Measurements from ENCODE around the gene KLHL21. TPM values are rescaled to one million over a fixed set of nuclear protein-coding genes. Genes with fewer than 3 reads are reported as not detected.

Gene KLHL21
- total and polyA plus RNA-seq, 2 experiments from 2014 or later: 17.7 to 39.3 TPM

DNA sequence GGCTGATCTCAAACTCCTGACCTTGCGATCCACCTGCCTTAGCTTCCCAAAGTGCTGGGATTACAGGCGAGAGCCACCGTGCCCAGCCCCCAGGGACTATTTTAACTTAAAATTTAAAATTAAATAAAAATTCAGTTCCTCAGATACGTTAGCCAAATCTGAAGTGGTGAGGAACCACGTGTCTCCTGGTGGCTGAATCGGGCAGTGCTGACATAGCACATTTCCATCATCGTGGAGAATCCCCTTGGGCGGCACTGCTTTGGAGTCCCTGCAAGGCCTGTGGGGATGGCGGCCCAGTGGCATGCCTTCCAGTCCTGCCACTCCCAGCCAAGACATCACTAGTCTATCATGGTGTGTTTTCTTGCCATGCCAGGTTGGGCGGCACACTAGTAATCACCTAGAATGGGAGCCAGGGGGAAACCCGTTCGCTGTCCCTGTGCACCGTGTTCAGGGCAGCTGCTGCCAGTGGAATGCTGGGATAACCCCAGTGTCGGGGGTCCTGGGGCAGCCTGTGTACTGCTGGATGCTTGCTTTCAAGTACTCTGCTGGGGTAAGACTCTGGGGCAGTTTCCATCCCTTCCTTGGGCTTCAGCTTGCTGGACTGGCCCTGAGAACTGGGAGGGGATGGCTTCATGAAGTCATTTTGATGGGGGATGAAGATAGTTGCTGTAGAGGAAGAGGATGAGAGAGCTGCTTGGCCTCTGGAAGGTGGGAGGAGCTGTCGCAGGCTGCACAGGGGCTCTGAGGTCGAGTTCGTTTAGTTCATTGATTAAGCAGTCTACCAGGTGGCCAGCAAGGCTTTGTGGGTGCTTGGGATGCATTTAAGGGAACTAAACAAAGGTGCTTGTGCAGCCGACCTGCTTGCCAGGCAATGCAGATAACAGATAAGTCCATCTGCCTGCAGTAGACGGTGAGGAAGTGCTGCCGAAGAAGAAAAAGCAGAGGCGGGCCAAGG, 18.3 kb downstream of the KLHL21 start:
- Histone ChIP-seq H3K36me3 (ENCODE audit: low read depth) (no peaks in the 10 kb centered on the region; the same call in 1 of the 2 replicates), H3K9me3 (ENCODE audit: low read depth) (no peaks in the 10 kb centered on the region), H3K27ac (no peak overlapping the region), H3K9ac (no peak overlapping the region), H3K79me2 (ENCODE audit: insufficient read depth) (peaks cover 46% of the 10 kb centered on the region), H3K9me2 (ENCODE audit: insufficient read depth) (no peaks in the 10 kb centered on the region), H2AFZ (no peak overlapping the region), H4K20me1 (ENCODE audit: insufficient read depth) (no peaks in the 10 kb centered on the region), H3F3A (ENCODE audit: insufficient read depth) (peaks cover 7% of the 10 kb centered on the region), H3K4me1 (ENCODE audit: insufficient read depth) (peaks cover 8% of the 10 kb centered on the region; the same call in 1 of the 2 replicates), H3K27me3 (replicated peaks; ENCODE audit: insufficient read depth) (no peaks in the 10 kb centered on the region), H3K4me2 (ENCODE audit: unreplicated experiment) (no peak overlapping the region), H3K4me3 (no peak overlapping the region)
- in situ Hi-C loops (cut with MboI): no loop called here
- WGBS, 2 experiments (ENCODE audit: low coverage in 1 of 2, low lambda C conversion rate in 2 of 2, missing lambda C conversion rate in 2 of 2): 81 to 85% methylated on average over 21 of the region's 21 CpGs
- peak; percentile 42 for DNase-seq
- TF ChIP-seq EZH2 (IDR thresholded peaks at IDR 0.05; ENCODE audit: insufficient read depth, poor library complexity, severe bottlenecking) (no peak), EZH2phosphoT487 (IDR thresholded peaks at IDR 0.05; ENCODE audit: insufficient read depth, low read depth) (no peak)

DNA sequence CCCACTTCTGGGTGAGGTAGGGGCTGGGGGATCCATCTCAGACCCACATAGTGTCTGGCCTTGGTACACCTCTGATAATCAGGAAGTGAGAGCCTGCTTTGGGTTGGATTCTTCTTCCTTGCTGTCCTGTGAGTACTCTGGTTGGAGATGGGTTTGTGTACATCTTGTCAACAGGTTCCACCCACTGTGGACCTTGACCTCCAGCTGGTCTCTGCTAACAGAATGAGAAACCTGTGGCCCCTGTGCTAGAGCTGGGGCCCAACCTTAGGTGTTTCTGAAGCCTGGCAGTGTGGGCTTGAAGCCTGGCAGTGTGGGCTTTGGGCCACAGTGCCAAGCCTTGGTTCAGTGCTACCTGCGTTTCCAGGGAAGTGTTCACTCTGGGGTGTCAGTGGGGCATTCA, 20.3 kb downstream of the KLHL21 start:
- DNase-seq: no peak
- Histone ChIP-seq H3K36me3 (ENCODE audit: low read depth) (no peaks in the 10 kb centered on the region), H3F3A (ENCODE audit: insufficient read depth) (no peaks in the 10 kb centered on the region), H2AFZ (no peak overlapping the region), H3K79me2 (ENCODE audit: insufficient read depth) (peaks cover 46% of the 10 kb centered on the region), H3K4me3 (no peak overlapping the region), H3K27ac (no peak overlapping the region), H3K9me3 (ENCODE audit: low read depth) (no peaks in the 10 kb centered on the region), H4K20me1 (ENCODE audit: insufficient read depth) (no peaks in the 10 kb centered on the region), H3K9ac (no peak overlapping the region), H3K27me3 (replicated peaks; ENCODE audit: insufficient read depth) (no peaks in the 10 kb centered on the region), H3K4me2 (ENCODE audit: unreplicated experiment) (no peak overlapping the region), H3K9me2 (ENCODE audit: insufficient read depth) (no peaks in the 10 kb centered on the region), H3K4me1 (ENCODE audit: insufficient read depth) (peaks cover 9% of the 10 kb centered on the region; the same call in 1 of the 2 replicates)
- in situ Hi-C loops (cut with MboI): no loop called here
- 92 to 100% methylated on average over 1 of the region's 1 CpG for WGBS, 2 experiments (ENCODE audit: low coverage in 1 of 2, low lambda C conversion rate in 2 of 2, missing lambda C conversion rate in 2 of 2)
- no peak for TF ChIP-seq EZH2phosphoT487 (IDR thresholded peaks at IDR 0.05; ENCODE audit: insufficient read depth, low read depth)
- no peak for TF ChIP-seq EZH2 (IDR thresholded peaks at IDR 0.05; ENCODE audit: insufficient read depth, poor library complexity, severe bottlenecking)

DNA sequence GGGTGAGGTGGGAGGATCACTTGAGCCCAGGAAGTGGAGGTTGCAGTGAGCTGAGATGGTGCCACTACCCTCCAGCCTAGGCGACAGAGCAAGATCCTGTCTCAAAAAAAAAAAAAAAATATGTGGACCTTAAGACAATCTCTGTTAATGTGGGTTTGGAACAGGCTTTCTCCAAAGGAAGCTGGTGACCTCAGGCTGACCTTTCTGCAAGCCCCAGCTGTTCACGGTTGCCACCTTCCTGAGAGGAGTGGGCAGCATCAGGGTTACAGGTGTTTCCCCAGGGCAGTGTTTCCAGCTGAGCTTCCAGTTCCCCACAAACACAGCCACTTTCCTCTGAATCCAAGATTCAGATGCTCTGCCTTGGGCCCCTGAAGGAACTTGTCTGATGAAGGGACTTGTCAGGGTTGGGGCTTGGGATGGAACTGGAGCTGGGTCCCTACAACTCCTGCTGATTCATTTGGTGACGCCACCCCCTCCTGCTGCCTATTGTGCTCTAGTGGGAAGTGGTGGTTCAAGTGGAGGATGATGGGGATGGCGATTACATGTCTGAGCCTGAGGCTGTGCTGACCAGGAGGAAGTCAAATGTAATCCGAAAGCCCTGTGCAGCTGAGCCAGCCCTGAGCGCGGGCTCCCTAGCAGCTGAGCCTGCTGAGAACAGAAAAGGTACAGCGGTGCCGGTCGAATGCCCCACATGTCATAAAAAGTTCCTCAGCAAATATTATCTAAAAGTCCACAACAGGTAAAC, 20.9 kb downstream of the KLHL21 start:
- TF ChIP-seq EZH2 (IDR thresholded peaks at IDR 0.05; ENCODE audit: insufficient read depth, poor library complexity, severe bottlenecking): no peak
- no peak for TF ChIP-seq EZH2phosphoT487 (IDR thresholded peaks at IDR 0.05; ENCODE audit: insufficient read depth, low read depth)
- Histone ChIP-seq H3K4me1 (ENCODE audit: insufficient read depth) (peaks cover 9% of the 10 kb centered on the region; the same call in 1 of the 2 replicates), H3F3A (ENCODE audit: insufficient read depth) (no peaks in the 10 kb centered on the region), H3K36me3 (ENCODE audit: low read depth) (no peaks in the 10 kb centered on the region), H4K20me1 (ENCODE audit: insufficient read depth) (no peaks in the 10 kb centered on the region), H3K9me2 (ENCODE audit: insufficient read depth) (no peaks in the 10 kb centered on the region), H3K4me2 (ENCODE audit: unreplicated experiment) (no peak overlapping the region), H3K27ac (no peak overlapping the region), H3K9me3 (ENCODE audit: low read depth) (no peaks in the 10 kb centered on the region), H3K4me3 (no peak overlapping the region), H2AFZ (no peak overlapping the region), H3K79me2 (ENCODE audit: insufficient read depth) (peaks cover 46% of the 10 kb centered on the region), H3K9ac (no peak overlapping the region), H3K27me3 (replicated peaks; ENCODE audit: insufficient read depth) (no peaks in the 10 kb centered on the region)
- in situ Hi-C loops (cut with MboI): no loop called here
- no peak for DNase-seq
- WGBS, 2 experiments (ENCODE audit: low coverage in 1 of 2, low lambda C conversion rate in 2 of 2, missing lambda C conversion rate in 2 of 2): 88 to 89% methylated on average over 10 of the region's 10 CpGs

DNA sequence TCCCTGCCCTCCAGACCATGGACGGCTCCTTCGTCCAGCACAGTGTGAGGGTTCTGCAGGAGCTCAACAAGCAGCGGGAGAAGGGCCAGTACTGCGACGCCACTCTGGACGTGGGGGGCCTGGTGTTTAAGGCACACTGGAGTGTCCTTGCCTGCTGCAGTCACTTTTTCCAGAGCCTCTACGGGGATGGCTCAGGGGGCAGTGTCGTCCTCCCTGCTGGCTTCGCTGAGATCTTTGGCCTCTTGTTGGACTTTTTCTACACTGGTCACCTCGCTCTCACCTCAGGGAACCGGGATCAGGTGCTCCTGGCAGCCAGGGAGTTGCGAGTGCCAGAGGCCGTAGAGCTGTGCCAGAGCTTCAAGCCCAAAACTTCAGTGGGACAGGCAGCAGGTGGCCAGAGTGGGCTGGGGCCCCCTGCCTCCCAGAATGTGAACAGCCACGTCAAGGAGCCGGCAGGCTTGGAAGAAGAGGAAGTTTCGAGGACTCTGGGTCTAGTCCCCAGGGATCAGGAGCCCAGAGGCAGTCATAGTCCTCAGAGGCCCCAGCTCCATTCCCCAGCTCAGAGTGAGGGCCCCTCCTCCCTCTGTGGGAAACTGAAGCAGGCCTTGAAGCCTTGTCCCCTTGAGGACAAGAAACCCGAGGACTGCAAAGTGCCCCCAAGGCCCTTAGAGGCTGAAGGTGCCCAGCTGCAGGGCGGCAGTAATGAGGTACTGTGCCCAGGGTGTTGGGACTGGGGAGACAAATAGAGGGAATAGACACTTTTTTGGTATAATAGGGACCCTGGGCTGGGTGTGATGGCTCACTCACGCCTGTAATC, 21.9 kb downstream of the KLHL21 start:
- 30 to 31% methylated on average over 19 of the region's 19 CpGs for WGBS, 2 experiments (ENCODE audit: low coverage in 1 of 2, low lambda C conversion rate in 2 of 2, missing lambda C conversion rate in 2 of 2)
- in situ Hi-C loops (cut with MboI): no loop called here
- DNase-seq: peak; percentile 62

More for the DNA sequence above, 21.9 kb downstream of the KLHL21 start:
- Histone ChIP-seq H4K20me1 (ENCODE audit: insufficient read depth) (no peaks in the 10 kb centered on the region), H3F3A (ENCODE audit: insufficient read depth) (no peaks in the 10 kb centered on the region), H3K79me2 (ENCODE audit: insufficient read depth) (peaks cover 46% of the 10 kb centered on the region), H3K4me3 (peak overlapping the region; percentile 81), H2AFZ (peak overlapping the region; percentile 85), H3K4me2 (ENCODE audit: unreplicated experiment) (peak overlapping the region; percentile 85), H3K4me1 (ENCODE audit: insufficient read depth) (peaks cover 9% of the 10 kb centered on the region; the same call in 1 of the 2 replicates), H3K27me3 (replicated peaks; ENCODE audit: insufficient read depth) (no peaks in the 10 kb centered on the region), H3K9me2 (ENCODE audit: insufficient read depth) (no peaks in the 10 kb centered on the region), H3K36me3 (ENCODE audit: low read depth) (no peaks in the 10 kb centered on the region), H3K9ac (peak overlapping the region; percentile 92), H3K9me3 (ENCODE audit: low read depth) (no peaks in the 10 kb centered on the region), H3K27ac (peak overlapping the region; percentile 52)
- no peak for TF ChIP-seq EZH2 (IDR thresholded peaks at IDR 0.05; ENCODE audit: insufficient read depth, poor library complexity, severe bottlenecking)
- no peak for TF ChIP-seq EZH2phosphoT487 (IDR thresholded peaks at IDR 0.05; ENCODE audit: insufficient read depth, low read depth)

All from GM23248 (cell line).